Mesendoderm (in vitro differentiated cells): ENCODE measurements around the gene LRRFIP2. TPM values are rescaled to one million over a fixed set of nuclear protein-coding genes. Genes with fewer than 3 reads are reported as not detected.

Experiments used
- DNase-seq: peaks from one replicate; pipeline ENCODE4 v3.0.0; 2013
- H2AK5ac ChIP-seq: 2 replicates; pipeline ENCODE4 v1.6.1; 2013; ENCODE audit warnings: low read length, inconsistent platforms
- H2BK120ac ChIP-seq: 2 replicates; pipeline ENCODE4 v1.6.1; 2013; ENCODE audit warnings: low read depth, mild to moderate bottlenecking, low read length, moderate library complexity, mixed read lengths
- H2BK15ac ChIP-seq: replicated peaks from 2 replicates; pipeline ENCODE4 v1.6.1; 2013; ENCODE audit warnings: low read depth, mild to moderate bottlenecking, moderate library complexity
- H2BK5ac ChIP-seq: 2 replicates; pipeline ENCODE4 v1.6.1; 2013; ENCODE audit warnings: low read length, inconsistent platforms
- H3K18ac ChIP-seq: 2 replicates; pipeline ENCODE4 v1.6.1; 2013; ENCODE audit warnings: mild to moderate bottlenecking, low read length, mixed read lengths
- H3K23ac ChIP-seq: one replicate; pipeline ENCODE4 v1.6.1; 2013; ENCODE audit warnings: low read length
- H3K27ac ChIP-seq: 2 replicates; pipeline ENCODE4 v1.5.1; 2013; ENCODE audit warnings: low read depth, mild to moderate bottlenecking, inconsistent platforms, low read length, moderate library complexity
- H3K27me3 ChIP-seq: 2 replicates; pipeline ENCODE4 v1.6.1; 2013; ENCODE audit warnings: low read length, control low read depth, mild to moderate bottlenecking, inconsistent platforms; ENCODE audit not compliant: insufficient read depth, poor library complexity
- H3K36me3 ChIP-seq: 2 replicates; pipeline ENCODE4 v1.6.1; 2013; ENCODE audit warnings: low read length, inconsistent platforms; ENCODE audit not compliant: control insufficient read depth, insufficient read depth
- H3K4ac ChIP-seq: one replicate; pipeline ENCODE4 v1.6.1; 2013; ENCODE audit warnings: low read depth, mild to moderate bottlenecking, low read length, moderate library complexity
- H3K4me1 ChIP-seq: 2 replicates; pipeline ENCODE4 v1.6.1; 2013; ENCODE audit warnings: low read depth, low read length, inconsistent platforms; ENCODE audit not compliant: control insufficient read depth
- H3K4me2 ChIP-seq: 2 replicates; pipeline ENCODE4 v1.6.1; 2013; ENCODE audit warnings: low read length
- H3K4me3 ChIP-seq: 2 replicates; pipeline ENCODE4 v1.5.1; 2013; ENCODE audit warnings: mild to moderate bottlenecking, low read length
- H3K56ac ChIP-seq: one replicate; pipeline ENCODE4 v1.6.1; 2013; ENCODE audit warnings: low read length
- H3K79me1 ChIP-seq: 2 replicates; pipeline ENCODE4 v1.6.1; 2013; ENCODE audit warnings: low read length, inconsistent platforms
- H3K79me2 ChIP-seq: 2 replicates; pipeline ENCODE4 v1.6.1; 2013; ENCODE audit warnings: mild to moderate bottlenecking, low read length; ENCODE audit not compliant: control insufficient read depth, insufficient read depth
- H3K9ac ChIP-seq: 2 replicates; pipeline ENCODE4 v1.6.1; 2013; ENCODE audit warnings: low read length, inconsistent platforms
- H4K5ac ChIP-seq: one replicate; pipeline ENCODE4 v1.6.1; 2013; ENCODE audit warnings: low read length
- H4K8ac ChIP-seq: one replicate; pipeline ENCODE4 v1.6.1; 2013; ENCODE audit warnings: low read depth, mild to moderate bottlenecking, control low read depth, low read length, moderate library complexity
- WGBS: extraction: QIAGEN DNeasy Blood & Tissue Kit; methylation state at CpG from one replicate; pipeline ENCODE4 v1.1.7; 2013; ENCODE audit warnings: low lambda C conversion rate, missing lambda C conversion rate; ENCODE audit not compliant: insufficient coverage; ENCODE audit errors: extremely low coverage; 5-methylcytosine and 5-hydroxymethylcytosine counted together
- small RNA-seq: library from polyadenylated mRNA; stranded (forward); fragments of <200 nt; extraction: miRNeasy Mini kit (QIAGEN cat#:217004); gene quantifications from one replicate; pipeline ENCODE3, GENCODE V24; 2013; ENCODE audit not compliant: insufficient read depth

LRRFIP2 gene

DNA sequence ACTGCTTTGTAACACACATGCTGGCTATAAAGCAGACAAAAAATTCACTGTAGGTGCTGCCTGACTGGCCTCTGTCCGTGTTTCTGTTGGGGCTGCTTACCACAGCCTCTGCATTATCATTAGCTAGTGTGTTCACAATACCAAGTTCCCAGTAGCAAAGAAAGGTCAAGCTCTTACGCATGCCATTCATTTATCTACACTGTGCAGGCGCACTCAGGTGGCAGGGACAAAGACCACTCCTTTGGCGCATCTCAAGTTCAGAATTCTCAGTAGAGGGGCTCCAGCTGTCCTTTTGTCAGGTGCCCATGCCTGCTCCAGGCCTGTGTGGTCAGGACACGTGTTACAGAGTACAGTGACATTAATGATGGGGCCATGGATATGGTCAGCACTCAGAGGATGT is 158.7 kb downstream of the LRRFIP2 start:
- Histone ChIP-seq H2BK5ac (no peak overlapping the region), H4K8ac (no peak overlapping the region), H3K27ac (no peak overlapping the region), H3K9ac (no peak overlapping the region), H3K4me2 (no peak overlapping the region), H2AK5ac (no peak overlapping the region), H3K79me1 (no peaks in the 10 kb centered on the region), H3K4me1 (no peaks in the 10 kb centered on the region), H4K5ac (no peak overlapping the region), H3K27me3 (no peaks in the 10 kb centered on the region), H3K23ac (no peak overlapping the region), H3K56ac (no peak overlapping the region), H3K4ac (no peak overlapping the region), H3K4me3 (no peak overlapping the region), H3K18ac (no peak overlapping the region), H3K79me2 (no peaks in the 10 kb centered on the region), H2BK120ac (no peak overlapping the region), H2BK15ac (no peak overlapping the region), H3K36me3 (peaks cover 14% of the 10 kb centered on the region)
- WGBS: no CpG with 5 or more reads among the region's 5 CpGs
- no peak for DNase-seq

DNA sequence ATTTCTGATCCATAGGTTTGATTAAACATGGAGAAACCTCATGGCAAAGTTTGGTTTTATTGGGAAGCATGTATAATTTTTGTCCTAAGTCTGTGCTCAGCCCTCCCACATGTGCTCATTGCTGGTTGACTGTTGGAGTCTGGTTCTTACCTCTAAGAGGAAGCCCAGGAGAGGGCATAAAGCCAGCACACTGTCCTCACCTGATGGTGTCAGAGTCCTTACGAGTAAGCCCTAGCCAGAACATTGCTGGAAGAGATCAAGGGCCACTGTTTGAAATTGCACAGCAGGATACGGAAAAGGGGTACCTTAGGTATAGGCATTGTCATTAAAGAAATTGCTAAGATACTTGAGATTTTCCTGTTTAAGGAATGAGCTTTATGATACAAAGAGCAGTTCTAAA is 159.8 kb downstream of the LRRFIP2 start:
- Histone ChIP-seq H3K27me3 (no peaks in the 10 kb centered on the region), H3K79me1 (no peaks in the 10 kb centered on the region), H3K4me1 (no peaks in the 10 kb centered on the region), H3K9ac (no peak overlapping the region), H3K18ac (no peak overlapping the region), H4K8ac (no peak overlapping the region), H2BK120ac (no peak overlapping the region), H3K4me2 (no peak overlapping the region), H3K23ac (no peak overlapping the region), H4K5ac (no peak overlapping the region), H3K56ac (no peak overlapping the region), H3K4ac (no peak overlapping the region), H3K79me2 (no peaks in the 10 kb centered on the region), H3K36me3 (peaks cover 9% of the 10 kb centered on the region), H2BK5ac (no peak overlapping the region), H2AK5ac (no peak overlapping the region), H2BK15ac (no peak overlapping the region), H3K27ac (no peak overlapping the region), H3K4me3 (no peak overlapping the region)
- WGBS: no CpG with 5 or more reads among the region's 2 CpGs
- no peak for DNase-seq

Small RNA genes lying within 50 kb of the gene (small RNA-seq; reads per million reads assigned to genes)
- not detected for gene RF00019
- gene RNU6-1301P: not detected
